ENCODE data around the gene TNFRSF14.

TNFRSF14 gene

GRCh38 chr1:2554621-2555387, 1.4 kb upstream of the TNFRSF14 start:
- TF ChIP-seq CTCF (IDR thresholded peaks at IDR 0.05): no peak

GRCh38 chr1:2555634-2556276, 416 bp upstream of the TNFRSF14 start:
- TF ChIP-seq CTCF (IDR thresholded peaks at IDR 0.05): no peak

GRCh38 chr1:2556678-2557481, 709 bp downstream of the TNFRSF14 start:
- no peak for TF ChIP-seq CTCF (IDR thresholded peaks at IDR 0.05)

- no peak for TF ChIP-seq CTCF (IDR thresholded peaks at IDR 0.05)
These were observed 1.6 kb downstream of the TNFRSF14 start for GRCh38 chr1:2557482-2558400.

- TF ChIP-seq CTCF (IDR thresholded peaks at IDR 0.05): no peak
These were observed 2.2 kb downstream of the TNFRSF14 start for GRCh38 chr1:2558420-2558819.

- no peak for TF ChIP-seq CTCF (IDR thresholded peaks at IDR 0.05)
These were observed 2.7 kb downstream of the TNFRSF14 start for GRCh38 chr1:2558861-2559260.

All from LNCAP (cell line).